HG03521 (cell line): ENCODE results near the gene DDC.
"Not testable (repeated sequence)": the region's sequence is repeated elsewhere in the genome, so short reads cannot be mapped to it uniquely, and the experiment has no call there.

Source experiments
- ATAC-seq: cut with Tn5 transposase; IDR thresholded peaks from one replicate; pipeline ENCODE4 v1.9.1; 2021; ENCODE audit warnings: mild to moderate bottlenecking, moderate library complexity; ENCODE audit not compliant: unreplicated experiment

DDC gene

GRCh38 chr7:50462361-50462760, 102.8 kb downstream of the DDC start:
- no peak for ATAC-seq

- ATAC-seq = no peak
Observed at GRCh38 chr7:50461695-50462094, 103.5 kb downstream of the DDC start.

DNA sequence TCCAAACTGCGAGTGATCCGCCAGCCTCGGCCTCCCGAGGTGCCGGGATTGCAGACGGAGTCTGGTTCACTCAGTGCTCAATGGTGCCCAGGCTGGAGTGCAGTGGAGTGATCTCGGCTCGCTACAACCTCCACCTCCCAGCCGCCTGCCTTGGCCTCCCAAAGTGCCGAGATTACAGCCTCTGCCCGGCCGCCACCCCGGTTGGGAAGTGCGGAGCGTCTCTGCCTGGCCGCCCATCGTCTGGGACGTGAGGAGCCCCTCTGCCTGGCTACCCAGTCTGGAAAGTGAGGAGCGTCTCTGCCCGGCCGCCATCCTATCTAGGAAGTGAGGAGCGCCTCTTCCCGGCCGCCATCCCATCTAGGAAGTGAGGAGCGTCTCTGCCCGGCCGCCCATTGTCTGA, 106.0 kb downstream of the DDC start:
- ATAC-seq = not testable (repeated sequence)

DNA sequence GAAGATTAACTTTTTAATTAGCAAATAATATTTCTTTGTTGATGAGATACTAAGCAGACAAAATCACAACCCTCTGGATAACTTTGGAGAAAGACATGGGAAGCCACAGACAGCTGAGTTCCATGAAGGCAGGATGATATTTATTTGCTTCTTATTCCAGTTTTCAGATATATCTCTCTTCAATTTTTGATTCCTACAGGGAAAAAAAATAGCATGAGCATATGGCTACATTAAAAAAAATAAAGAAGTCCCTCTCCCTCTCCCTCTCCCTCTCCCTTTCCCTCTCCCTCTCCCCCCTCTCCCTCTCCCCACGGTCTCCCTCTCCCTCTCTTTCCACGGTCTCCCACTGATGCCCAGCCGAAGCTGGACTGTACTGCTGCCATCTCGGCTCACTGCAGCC, 106.6 kb downstream of the DDC start:
- not testable (repeated sequence) for ATAC-seq

DNA sequence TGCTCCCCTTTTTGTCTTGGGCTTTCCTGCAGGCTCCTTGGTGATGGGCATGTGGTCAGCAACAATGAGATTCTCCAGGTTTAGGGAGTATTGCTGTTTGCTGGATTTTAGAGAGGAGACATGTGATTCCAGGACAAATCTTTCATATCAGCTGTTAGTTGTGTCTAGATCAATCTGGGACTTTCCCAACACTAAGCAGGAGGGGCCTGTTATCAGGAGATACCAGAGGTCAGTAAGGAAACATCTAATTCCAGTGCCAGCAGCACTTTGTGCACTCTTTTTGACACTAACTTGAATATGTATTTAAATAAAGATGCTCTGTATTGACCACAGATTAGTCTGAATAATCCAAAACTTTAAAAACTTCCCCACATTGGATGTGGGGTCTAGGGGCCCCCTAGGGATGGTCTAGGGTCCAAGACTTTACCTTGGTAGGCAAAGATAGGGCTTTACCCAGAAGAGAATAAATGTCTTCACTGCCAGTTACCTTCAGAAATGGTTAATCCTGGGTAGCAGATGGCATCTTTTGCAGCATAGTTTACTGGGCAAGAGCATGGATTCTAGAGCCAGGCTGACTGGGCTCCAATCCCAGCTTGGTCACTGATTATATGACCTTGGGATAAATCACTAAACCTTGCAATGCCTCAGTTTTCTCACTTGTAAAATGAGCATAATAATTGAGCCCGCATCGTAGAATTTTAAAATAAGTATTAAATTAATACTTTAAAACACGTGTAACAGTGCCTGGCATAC, 108.7 kb downstream of the DDC start:
- no peak for ATAC-seq

- ATAC-seq = no peak
Observed at GRCh38 chr7:50455658-50456057, 109.5 kb downstream of the DDC start.

DNA sequence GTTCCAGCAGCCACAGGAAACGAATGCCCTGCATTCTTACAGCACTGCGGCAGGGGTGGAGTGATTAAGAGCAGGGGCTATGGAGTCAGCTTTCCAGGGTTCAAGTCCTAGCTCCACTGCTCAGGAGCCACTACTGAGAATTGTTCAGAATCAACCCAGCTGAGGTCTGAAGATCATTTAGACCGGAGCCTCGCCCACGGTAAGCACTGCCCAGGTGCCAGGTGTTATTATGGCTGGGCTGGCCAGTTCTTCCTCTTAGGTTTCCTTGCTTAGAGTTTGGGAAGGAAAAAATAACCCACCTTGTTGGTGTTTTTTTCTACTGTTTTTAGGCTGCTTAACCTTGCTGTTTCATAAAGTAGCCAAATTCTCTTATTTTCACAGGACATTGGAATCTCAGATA, 110.2 kb downstream of the DDC start:
- ATAC-seq = no peak

DNA sequence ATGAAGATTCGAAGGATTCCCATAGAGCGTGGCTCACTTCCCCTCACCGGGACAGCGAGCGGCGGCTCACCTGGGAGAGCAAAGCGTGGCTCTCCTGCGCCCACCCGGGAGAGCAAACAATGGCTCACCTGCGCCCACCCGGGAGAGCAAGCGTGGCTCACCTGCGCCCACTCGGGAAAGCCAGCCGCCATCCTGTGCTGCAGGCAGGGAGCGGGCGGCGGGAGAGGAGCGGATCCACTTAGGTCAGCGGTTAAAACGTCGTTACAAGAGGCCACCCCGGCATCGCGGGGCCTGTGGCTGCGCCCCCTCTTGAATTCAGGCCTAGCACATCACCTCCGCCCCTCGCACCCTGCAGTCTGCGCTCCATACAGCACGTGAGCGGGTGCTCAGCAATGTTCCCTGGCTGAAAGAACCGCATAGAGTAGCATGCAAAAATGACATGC, 114.6 kb downstream of the DDC start:
- ATAC-seq = peak; percentile 7

- peak; percentile 86 for ATAC-seq
Observed at GRCh38 chr7:50449881-50450589, 115.2 kb downstream of the DDC start, which contains the start of gene FIGNL1. FIGNL1 (minus strand) TSS chr7:50450350; CDS start chr7:50447287, 3,063 bp downstream.

DNA sequence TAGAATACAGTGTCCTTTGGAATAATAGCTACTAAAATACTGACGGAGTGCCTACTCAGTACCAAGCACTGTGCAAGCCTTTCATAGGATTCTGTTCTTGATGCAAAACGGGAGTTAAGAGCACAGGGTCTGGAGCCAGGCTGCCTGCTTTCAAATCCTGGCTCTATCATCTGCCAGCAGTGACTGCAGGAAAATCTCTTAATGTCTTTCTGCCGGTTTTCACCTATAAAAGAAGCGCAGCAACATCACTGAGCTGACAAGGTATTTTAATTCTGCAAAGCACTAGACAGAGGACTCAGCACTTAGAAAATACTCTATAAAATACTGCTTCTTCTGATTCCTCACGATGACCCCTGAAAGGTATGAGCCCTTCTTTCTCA, 115.7 kb downstream of the DDC start:
- ATAC-seq = peak; percentile 1

GRCh38 chr7:50448823-50449222, 116.4 kb downstream of the DDC start:
- ATAC-seq = no peak

DNA sequence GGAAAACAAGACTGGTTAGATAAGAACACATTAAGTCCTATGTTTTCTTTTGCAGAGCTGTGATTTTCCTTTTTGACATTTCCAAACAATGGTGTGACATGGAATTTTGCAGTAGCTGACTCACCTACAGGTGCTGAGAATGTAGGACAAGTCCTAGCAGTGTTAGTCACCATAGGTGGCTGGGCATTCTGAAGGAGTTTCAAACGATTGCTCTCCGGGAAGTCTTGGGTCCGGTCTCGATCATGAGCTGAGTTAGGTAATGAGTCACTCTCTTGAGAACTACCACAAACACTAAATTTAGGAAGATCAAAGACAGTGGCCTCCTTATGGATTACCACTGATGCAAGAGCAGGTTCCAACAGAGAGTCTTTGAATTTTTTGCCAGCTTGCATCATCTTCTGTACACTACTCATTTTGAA, 118.7 kb downstream of the DDC start:
- ATAC-seq = no peak

DNA sequence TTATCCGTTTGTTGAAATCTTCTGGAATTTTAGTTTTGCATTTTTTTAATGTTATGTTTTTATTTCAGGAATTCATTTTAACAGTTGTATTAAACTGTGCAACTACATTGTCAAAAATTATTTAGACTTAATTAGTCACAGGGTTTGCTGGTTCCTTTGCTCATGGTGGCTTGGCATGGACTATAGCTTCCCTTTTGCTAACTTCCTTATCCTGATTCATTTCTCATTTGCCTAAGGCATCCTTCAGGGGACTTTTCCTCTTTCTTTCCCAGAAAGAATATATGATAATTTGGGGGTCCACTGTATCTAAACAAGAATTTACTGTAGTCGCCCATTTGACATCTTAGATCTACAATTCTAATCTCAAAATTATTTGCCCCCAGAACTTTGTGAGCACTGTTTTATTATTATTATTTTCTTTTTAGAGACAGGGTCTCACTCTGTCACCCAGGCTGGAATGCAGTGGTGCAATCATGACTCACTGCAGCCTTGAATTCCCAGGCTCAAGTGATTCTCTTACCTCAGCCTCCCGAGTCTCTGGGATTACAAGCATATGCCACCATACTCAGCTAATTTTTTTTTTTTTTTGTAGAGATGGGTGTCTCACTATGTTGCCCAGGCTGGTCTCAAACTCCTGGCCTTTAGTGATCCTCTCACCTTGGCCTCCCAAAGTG, 128.9 kb downstream of the DDC start:
- no peak for ATAC-seq

DNA sequence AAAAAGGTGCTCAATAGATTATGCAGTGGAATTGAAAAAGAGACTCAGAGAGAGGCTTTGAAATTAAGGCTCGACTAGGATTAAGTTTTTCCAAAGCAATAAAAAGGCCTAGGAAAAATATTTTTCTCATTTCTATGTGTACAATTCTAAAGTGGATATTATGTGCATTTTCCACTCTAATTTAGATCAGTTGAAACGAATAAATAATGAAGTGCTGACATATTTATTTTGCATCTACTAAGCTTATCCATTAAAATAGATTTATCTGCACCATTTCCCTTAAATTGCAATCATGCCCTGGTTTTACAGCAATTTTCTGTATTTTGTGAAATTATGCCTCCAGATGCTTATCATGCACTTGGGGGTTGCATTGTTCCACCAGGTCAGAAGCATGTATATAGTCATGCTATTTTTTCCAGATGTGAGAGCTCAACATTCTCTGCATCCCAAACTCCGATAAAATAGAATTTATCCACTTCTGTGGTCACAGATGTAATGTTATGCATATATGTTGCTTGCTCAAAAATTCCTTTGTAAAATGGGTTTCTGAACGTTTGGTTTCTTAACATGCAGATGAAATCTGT, 133.4 kb downstream of the DDC start:
- ATAC-seq = no peak

DNA sequence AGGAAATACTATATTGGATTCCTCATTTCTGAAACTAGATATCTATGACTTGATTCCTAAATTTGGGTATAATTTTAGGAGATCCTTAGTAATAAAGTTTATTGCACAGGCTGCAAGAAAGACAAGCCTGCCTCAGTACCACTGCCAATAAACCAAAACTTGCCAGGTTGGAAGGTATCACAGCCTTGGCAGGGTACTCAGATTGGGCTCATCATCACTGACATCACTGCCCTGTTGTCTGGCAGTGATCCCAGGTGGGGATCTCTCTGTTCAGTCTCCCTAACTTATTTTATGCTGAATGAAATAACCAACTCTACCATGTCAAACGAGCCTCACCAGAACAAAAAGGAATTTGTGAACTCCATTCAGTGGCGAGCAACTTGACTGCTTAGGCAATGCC, 133.9 kb downstream of the DDC start:
- no peak for ATAC-seq

- no peak for ATAC-seq
Observed at GRCh38 chr7:50428911-50429310, 136.3 kb downstream of the DDC start.

DNA sequence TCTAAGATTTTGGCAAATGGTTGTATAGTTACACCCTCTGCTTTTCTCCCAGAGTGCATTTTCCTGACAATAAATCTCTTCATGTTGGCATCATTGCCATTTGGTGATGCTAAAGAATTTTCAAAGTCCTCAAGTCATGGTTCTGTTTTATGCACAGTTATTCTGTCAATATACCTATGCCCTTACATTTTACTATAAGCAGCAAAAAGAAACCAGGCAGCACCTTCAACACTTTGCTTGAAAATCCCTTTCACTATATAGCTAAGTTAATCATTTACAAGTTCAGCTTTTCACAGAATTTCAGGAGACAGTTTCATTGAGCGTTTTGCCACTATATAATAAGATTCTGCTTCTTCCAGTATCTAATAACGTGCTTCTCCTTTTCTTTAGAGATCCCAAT, 137.7 kb downstream of the DDC start:
- no peak for ATAC-seq

DNA sequence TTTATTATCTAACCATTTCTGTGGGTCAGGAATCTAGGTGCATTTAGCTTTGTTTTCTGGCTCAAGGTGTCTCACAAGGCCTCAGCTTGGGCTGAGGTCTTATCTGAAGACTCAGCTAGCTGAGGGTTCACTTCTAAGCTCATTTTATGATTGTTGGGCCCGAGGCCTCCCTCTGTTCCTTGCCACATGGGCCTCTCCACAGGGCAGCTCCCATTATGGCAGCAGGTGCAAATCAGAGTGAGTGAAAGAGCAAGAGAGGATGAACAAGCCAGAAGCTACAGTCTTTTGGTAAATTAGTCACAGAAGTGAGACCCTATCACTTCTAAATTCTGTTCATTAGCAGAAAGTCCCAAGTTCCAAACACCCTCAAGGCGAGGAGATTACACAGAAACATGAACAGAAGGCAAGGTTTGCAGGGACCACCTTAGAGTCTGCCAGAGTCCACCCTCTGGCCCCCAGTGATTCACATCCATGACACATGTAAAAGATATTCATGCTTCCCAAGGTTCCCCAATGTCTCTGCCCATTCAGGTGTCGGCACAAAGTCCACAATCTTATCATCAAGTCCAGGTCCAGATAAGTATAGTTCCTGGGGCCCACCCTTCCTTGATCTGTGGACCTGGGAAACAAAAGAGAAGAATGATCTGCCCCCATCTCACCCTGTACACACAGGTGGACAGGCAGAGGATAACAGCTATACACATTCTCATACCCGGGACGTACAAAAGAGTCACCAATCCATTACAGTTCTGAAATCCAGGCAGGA, 138.7 kb downstream of the DDC start:
- ATAC-seq = no peak

DNA sequence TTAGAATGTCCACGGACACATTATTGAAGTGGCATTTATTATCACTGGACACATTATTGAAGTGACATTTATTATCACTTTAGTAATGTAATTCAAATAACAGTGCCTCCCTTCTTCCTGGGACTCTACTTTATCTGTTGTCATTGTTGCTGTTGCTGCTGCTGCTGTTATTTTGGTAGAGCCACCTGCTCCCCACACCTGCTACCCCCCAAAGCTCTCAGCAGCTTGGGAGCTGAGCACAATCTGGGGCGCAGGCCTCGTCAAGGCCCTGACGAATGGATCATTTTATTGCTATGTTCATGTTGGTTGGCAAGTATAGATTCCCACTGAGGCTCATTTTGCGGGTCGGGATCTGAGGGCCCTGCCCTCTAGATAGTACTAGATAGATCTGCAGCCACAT, 139.9 kb downstream of the DDC start:
- ATAC-seq = no peak

DNA sequence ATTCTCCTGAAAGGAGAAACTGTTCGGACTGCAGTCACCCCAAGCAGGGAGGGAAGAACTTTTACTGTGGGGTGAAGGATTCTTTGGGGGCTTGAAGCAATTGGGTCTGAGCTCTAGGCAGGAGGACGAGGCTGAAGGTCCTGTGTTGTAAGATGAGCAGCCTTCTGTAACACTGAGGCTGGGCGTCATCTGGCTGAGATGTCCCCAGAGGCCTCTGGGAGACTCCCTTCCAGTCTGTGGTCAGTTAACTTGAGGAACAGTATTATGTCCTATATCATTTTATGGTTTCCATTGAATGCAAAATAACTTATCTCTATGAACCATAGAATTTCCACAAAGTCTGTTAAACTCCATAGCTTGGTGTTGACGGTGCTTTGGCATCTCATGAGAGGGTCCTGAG, 141.3 kb downstream of the DDC start:
- no peak for ATAC-seq

GRCh38 chr7:50422858-50423257, 142.3 kb downstream of the DDC start:
- ATAC-seq = no peak
